ENCODE results near the gene SLC27A5. TPM values are rescaled to one million over a fixed set of nuclear protein-coding genes. Genes with fewer than 3 reads are reported as not detected.
A peak's percentile ranks its signal among the peaks of the same experiment; 100 is the strongest.

SLC27A5 gene
- total and polyA plus RNA-seq, 2 of the 13 experiments (the other 11 are each of a cell fraction or from before 2014, with no cell fraction given), result 30.3 to 40.2 TPM

- TF ChIP-seq PAXIP1 (CRISPR knock-in tag; conservative IDR thresholded peaks at IDR 0.05) (peak; percentile 77), NFE2L2 (IDR thresholded peaks at IDR 0.05; ENCODE audit: low read length) (no peak), FIP1L1 (IDR thresholded peaks at IDR 0.05; ENCODE audit: borderline replicate concordance, insufficient read depth, low read depth, low read length) (0 out of 2 replicates have a peak, but pooled peaks have one; percentile 53), ZNF670 (CRISPR knock-in tag; IDR thresholded peaks at IDR 0.05; ENCODE audit: borderline replicate concordance) (peak; percentile 39; the same call in 1 of the 2 replicates), ZNF891 (CRISPR knock-in tag; IDR thresholded peaks at IDR 0.05) (peak; percentile 56; the same call in 1 of the 2 replicates), MATR3 (CRISPR knock-in tag; IDR thresholded peaks at IDR 0.05) (no peak), ZNF639 (CRISPR knock-in tag; conservative IDR thresholded peaks at IDR 0.05) (peak; percentile 98), MIER2 (CRISPR knock-in tag; IDR thresholded peaks at IDR 0.05) (peak; percentile 77), TMF1 (CRISPR knock-in tag; IDR thresholded peaks at IDR 0.05; ENCODE audit: low read depth) (no peak), SOX5 (CRISPR knock-in tag; IDR thresholded peaks at IDR 0.05; ENCODE audit: borderline replicate concordance) (peak; percentile 41; the same call in 1 of the 2 replicates), PATZ1 (CRISPR knock-in tag; IDR thresholded peaks at IDR 0.05) (peak; percentile 77), TIGD3 (CRISPR knock-in tag; IDR thresholded peaks at IDR 0.05; ENCODE audit: borderline replicate concordance) (no peak), AGO2 (optimal IDR thresholded peaks at IDR 0.05; ENCODE audit: low read depth, low read length) (peak; percentile 40), PITX1 (CRISPR knock-in tag; IDR thresholded peaks at IDR 0.05) (peak; percentile 68; the same call in 1 of the 2 replicates), SMAD9 (CRISPR knock-in tag; IDR thresholded peaks at IDR 0.05) (no peak), CAMTA2 (CRISPR knock-in tag; IDR thresholded peaks at IDR 0.05; ENCODE audit: borderline replicate concordance) (0 out of 2 replicates have a peak, but pooled peaks have one; percentile 59), NCOR1 (IDR thresholded peaks at IDR 0.05; ENCODE audit: borderline replicate concordance, low read length) (peak; percentile 26; the same call in 1 of the 2 replicates), ZNF562 (CRISPR knock-in tag; IDR thresholded peaks at IDR 0.05; ENCODE audit: borderline replicate concordance) (no peak), ZNF382 (CRISPR knock-in tag; IDR thresholded peaks at IDR 0.05; ENCODE audit: borderline replicate concordance) (no peak), ERF (CRISPR knock-in tag; IDR thresholded peaks at IDR 0.05) (peak; percentile 65; the same call in 1 of the 2 replicates), DNMT1 (CRISPR knock-in tag; IDR thresholded peaks at IDR 0.05) (no peak)
These were observed 12.5 kb downstream of the SLC27A5 start (continued) for GRCh38 chr19:58499021-58499927.

Measured in HepG2 (cell line).